ENCODE data around the gene CBX8.
A peak's percentile ranks its signal among the peaks of the same experiment; 100 is the strongest.

The CBX8 gene

DNA sequence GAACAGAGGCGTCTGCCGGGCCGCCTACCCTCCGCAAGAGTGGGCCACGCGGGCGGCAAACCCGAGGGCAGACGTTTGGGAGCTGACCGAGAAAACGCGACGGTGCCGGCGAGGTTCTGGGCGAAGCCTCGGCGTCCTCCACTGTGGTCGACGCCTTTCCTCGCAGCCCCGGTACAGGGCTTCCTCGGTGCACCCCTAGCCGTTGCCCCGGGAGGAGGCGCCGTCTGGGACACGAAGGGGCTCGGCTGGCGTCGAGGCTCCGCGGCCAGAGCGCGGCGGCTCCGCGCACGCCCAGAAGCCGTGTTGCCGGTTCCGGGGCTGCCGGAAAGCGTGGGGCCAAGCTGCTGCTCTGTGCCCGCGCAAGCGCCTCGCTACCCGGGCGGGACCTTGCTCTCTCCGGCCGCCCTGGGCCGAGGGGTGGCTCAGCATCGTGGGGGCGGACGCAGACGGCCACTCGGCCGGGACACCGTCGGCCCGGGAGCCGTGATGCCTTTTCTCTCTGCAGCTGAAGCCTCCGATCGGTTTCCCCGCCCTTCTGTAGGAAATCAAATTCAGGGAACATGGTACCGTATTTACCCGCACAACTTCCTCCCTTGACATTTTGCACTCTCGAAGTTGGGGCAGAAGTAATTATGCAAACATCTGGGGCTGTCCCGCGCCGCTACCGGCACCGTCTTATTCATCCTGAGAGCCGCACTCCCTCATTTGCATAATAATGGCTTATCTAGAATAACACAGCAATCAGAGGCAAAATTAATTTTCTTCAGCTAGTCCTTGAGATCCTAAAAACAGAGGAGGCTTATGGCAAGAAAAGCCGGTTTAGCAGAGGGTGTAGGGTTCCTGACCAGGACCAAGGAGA is 7.3 kb upstream of the CBX8 start:
- DNase-seq = peak; percentile 52

DNA sequence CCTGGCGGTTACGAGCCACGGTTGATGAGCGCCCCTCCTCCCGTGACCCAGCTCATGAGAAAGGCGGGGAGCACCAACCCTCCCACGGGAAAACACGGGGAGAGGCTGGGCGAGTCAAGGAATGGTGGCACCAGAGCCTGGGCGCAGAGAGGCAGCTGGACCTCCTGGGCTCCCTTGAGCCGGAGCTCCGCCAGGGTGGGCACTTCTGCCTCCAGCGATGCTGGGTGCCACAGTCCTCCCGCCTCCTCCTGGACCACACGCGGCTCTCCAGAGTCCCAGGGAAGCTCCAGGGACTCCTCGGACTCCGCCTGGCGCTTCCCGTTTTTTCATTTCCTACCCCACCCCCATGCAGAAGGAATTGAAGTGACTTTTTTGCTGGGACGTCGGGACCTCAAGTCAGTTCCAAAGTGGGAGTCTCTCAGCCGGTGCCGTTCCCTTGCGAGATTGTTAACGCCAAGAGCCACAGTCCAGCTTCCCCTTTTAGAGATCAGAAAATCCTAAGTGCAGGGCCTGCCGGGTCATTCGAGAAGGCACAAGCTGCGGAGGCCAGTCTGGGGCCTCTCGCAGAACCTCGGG is 6.6 kb upstream of the CBX8 start:
- DNase-seq = no peak

DNA sequence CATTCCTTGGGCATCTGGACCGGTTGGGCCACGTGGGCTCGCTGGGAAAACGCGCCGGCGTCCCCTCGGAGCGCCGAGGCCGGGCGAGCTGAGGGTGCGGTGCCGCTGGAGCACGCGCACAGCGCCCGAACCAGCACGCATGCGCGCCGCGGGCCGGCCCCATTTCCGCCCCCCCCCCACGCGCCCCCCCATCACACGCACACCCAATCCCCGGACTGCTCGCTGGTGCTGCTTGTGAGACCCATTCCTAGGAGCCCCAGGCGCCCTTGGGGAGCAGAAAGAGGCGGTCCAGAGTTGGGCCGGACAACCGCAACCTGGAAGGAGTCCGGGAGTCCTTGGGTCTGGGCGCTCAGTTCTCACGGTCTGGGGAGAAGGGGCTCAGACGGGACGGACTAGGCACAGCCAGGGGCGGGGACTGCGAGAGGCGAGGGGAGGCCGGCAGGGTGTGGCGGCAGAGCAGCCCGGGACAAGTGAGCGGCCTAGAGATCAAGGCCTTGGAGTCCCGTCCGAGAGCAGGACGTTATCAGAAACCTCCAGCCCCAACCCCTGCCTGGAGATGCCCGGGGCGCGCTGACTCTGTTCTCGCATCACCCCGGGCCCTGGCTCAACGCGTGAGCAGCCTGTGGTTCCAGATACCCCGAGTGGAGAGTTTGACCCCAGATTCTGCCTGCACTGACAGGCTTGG is 6.0 kb upstream of the CBX8 start:
- no peak for DNase-seq

DNA sequence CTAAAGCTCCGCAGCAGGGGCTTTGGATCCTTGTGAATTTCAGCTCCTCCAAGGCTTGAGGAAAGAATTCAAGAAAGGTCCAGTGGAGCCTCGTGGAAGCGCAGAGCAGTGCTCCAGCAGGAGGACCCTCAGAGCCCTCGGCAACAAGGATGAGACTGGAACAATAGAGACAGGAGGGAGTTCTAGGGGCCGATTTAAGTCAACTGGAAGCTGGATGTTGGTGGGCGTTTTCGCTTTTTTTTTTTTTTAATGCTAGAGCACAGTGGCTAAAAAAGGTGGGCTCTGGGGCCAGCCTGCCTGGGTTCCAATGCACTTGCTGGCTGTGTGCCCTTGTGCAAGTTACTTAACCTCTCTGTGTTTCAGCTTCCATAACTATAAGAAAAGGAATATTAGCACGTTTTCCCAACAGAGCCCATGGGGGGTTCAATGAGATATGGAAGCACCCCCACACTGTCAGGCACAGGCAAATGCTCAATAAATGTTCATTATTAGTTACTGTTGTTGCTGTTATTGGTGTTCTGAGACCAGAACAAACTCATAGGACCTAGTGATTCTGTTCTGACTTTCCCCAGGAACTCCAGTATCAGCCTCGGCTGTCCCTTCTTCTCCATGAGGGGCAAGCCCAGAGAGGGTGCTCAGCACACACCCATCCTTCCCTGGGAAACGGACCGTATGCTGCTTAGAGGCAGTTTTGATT is 5.3 kb upstream of the CBX8 start:
- DNase-seq = no peak

DNA sequence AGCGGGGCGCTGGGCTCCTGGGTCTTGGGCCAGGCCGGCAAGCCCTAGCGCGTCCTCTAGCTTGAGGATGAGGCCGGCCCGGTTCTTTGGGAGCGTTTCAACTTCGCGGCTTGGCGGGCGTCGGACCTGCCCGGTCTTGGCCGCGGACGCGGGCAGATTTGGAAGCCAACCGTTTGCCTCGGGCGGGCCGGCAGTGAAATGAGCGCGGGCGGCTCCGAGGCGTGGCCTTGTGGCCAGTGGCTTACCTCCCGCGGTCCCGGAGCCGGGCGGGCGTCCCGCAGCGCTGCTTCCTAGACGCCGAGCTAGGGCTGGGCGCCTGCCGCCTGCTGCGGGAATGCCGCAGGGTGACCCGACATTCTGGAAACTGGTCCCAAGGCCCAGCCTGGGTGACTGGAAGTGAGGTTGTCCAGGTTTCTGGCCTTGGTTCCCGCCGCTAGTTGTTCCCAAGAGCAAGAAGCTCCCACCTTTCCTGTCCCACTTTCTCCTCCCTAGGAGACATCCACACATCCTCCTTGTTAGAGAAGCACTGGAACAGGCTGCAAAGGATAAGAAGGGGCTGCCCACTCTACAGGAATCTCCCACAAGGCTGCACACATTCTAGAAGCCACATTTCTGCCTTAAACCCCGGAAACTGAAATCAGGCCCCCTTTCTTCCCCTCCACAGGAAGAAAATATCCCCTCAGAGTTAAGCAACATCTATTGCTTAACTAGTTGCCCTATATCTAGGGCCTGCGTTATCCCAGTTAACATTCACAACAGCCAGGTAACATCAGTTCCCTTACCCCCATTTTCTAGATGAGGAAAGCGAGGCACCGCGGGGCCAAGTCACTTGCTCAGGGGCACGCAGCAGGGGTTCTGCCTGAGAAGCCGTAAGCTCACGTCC is 4.5 kb upstream of the CBX8 start:
- no peak for DNase-seq

DNA sequence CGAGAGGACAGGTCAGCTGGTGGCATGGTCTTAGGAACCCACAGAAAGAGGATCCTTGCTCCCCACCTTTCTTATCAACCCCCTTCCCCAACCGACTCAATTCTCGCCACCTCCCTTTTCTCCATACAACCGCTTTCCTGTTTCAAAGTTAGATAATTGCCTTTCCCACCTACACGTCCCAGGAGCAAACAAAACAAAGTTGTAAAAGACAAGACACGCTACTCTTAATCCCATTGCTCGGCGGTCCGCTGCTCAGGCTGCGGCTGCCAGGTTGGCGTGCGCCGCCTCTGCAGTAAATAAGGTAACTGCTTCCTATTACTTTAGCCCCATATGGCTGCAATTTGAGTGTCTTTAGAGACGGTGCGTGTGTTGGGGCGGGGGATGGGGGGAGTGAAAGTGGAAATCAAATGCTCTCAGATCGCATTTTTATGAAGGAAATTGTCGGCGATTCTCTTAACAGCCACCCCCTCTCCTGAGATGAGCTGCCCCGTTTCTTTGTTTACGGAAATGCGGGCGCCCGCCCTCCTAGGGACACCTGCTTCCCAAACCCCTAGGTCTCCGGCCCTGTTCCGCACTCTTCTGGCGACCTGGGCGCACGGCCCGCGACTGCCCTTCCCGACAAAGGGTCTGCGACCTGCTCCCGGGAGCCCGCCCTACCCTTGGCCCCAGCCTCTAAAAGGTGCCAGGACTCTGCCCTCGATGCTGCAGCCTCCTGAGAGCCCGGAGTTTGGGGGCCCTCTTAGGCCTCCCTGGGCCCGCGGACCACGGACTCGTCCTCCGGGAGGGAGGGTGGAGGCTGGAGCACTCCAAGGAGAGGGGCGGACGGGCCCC is 3.7 kb upstream of the CBX8 start:
- peak; percentile 34 for DNase-seq

DNA sequence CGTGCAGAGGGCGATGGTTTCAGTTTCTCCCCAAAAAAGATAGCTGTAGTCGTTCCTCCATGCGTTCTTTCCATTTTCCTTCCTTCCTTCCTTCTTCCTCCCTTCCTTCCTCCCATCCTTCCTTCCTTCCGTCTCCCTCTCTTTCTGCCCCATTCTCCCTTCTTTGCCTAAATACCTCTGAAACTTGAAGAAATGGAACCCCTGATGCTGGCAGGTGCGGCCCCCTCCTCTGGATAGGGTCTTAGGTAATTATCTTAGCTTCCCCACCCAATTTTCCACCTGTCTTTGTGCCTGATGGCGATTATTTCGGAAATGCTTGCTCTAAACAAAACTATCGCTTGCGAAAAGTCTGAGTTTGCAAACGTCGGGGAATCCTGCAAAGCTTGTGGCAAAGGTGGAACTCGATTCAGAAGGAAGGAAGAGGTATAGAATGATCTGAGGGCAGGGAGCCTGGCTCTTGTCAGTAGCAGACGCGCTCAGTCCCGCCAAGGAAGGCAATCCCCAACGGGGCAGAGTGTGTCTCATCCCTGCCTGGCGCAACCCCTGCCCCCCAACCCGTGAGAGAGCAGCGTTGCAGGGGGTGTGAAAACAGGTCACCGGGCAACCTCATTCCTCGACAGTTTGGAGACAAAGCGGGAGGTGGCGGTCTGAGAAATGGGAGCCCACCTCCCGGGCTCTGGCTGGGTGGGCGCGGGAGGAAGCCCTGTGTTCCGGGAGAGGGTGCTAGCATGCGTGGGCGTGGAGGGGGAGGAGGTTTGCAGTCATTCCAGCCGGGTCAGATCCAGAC is 2.9 kb upstream of the CBX8 start:
- DNase-seq = no peak

DNA sequence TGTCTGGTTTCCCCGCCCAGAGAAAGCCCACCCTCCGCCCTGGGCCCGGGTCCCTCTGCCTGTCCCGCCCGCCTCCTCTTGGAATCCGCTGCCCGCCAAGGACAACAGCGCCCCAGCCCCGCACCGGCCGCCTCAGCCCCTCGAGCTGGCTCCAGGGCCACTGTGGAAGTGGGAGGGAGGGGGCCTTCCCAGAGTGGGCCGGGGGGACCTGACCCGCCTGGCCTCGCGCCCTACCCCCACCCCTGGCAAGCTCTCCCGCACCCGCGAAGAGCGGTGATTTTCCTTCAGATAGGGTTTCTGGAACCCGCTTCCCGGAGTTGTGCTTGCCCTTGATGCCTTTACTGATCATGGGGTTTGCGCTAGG is 2.3 kb upstream of the CBX8 start:
- DNase-seq = no peak

DNA sequence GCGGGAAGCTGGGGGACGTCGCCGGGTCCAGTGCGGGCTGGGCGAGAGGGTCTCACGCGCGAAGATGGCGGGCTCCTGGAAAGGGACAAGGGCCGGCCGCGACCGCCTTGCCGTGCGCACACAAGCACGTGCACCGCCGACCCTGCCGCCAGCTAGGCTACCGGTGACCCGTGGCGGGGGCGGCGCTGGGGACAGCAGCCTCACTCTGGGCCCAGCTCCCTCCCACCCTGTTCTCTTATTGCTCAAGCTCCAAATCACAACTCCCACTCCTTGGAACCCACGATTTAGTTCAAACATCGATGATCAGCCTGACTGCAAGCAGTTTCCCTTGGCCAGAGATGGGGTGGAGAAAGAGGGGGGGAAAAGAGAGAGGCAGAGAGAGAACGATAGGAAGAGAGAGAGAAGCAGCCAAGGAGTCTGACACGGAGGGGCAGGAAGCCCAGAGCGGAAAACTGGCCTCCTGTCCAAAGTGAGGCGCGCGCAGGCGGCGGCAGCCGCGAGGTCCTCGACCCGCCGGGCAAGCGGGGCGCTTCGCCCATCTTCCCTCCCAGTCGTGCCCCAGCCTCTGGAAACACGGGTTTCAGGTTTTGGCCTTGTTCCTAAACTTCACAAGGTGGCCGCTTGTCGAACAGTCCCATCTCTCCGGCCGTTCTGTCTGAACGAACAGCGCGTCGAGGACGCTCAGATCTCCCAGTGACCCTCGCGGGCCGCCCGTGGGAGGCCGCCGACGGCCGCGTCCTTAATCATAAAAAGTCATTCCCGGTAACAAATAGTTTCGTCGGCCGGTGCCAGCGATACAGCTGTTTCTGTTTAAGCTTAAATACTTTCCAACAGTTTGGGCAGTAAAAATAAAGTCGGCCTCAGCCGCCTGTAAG is 1.7 kb upstream of the CBX8 start:
- no peak for DNase-seq

DNA sequence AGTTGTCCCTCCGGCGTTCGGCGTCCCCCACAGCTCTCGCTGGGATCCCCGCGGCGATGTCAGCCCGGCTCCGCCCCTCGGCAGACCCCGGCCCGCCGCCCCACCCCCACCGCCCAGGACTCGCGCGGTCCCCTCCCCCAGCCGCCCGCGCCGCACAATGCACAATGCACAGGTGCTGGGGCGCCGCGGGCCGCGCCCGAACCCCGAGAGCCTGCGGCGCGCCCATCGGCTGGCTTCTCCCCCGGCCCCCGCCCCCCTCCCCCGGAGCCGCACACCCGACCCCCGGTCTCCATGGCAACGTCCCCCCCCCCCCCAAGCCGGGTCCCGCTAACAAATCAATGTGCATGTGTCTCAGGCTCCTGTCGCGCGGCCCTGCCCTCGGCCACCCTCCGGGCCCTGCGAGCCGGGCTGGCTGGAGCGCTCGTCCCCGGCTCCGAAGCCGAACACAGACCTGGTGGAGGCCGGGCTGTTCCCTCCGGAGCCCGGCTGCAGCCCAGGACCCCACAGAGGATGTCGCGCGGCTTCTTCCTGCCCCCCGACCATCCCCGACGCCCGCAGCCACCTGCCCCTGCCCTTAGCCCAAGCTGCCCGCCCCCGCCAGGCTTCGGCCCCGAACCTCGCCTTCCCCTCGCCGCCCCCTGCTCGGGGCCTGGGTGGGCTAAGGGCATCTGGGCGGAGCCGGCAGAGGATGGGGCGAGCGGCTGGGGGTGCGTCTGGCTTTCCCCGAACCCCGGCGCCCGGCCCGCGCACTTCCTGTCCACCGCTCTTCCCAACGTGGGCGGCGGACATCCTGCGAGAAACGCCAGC is 818 bp upstream of the CBX8 start:
- no peak for DNase-seq

DNA sequence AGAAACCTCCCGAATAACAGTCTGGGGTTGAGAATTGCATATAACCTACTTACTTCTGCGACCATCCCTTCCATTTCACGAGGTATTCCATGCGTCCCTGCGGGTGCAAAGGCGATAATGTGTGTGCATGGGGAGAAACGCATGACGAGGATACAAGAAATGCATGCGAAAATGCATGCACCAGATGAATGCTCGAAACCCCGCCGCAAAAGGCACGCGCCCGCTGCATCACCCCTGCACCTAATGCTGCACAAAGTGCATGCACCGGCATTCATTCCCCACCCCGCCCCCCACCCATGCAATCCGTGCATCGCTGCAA is 474 bp downstream of the CBX8 start:
- DNase-seq = no peak

DNA sequence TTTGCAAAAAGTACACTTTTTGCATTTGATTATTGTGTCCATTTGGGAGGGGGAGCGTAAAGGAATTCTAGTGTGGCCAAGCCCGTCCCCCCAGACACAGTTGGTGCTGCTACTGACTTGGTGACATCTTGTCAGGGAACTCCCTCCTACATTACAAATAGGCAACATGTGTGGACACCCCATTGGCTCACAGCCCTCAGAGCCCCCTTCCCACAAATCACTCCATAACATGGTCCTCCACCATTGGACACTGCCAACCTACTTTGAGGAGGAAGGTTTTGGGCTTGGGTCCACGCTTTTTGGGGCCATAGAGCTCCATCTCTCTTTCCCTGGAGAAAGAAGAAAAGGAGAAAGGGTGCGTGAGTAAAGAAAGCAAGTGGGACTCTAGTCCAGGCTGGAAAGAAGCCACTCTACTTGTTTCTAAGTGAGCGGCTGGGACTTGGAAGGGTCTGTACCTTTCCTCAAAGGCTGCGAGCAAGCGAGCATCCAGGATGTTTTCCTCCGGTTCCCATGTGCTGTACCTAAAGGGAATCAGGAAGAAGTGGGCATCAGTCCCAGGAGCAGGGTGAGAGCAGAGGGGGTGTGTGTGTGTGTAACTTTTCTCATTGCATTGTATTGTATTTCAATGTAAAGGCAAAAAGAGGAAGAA is 958 bp downstream of the CBX8 start:
- no peak for DNase-seq

DNA sequence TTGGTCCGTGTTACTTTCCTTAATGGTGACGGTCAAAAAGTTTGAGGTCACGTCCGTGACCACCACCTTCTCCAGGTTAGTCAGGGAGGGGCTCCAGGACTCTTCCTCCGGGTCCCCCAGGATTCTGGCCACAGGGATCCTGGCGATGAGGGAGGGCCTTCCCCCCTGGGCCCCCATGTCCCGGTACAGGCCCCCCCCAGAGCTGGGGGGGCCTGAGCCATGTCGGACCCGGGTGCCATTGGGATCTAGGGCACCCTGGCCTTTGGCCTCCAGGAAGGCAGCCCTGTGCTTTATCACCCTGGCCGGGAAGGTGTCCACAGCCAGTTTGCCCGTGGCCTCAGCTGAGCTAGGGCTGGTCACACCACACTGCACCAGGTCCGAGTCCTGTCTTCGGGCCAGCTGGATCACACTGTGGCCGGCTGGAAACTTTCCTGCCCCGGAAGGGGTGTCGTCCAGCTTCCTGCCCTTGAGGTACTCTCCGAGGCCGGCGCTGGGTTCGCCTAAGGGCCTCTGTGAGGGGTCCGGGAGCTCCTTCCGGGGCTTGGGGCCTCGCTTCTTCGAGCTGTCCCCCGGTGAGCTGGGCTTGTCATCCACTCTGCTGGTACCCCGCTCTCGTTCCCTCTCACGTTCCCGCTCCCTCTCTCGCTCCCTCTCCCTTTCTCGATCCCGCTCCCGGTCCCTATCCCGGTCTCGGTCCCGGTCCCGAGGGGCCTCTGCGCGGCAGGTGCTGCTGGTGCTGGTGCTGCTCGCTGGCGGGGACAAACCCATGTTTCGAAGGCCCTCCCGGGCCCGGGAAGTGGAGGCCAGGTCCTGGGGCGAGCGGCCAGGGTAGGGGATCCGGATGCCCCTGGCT is 2.0 kb downstream of the CBX8 start:
- no peak for DNase-seq

DNA sequence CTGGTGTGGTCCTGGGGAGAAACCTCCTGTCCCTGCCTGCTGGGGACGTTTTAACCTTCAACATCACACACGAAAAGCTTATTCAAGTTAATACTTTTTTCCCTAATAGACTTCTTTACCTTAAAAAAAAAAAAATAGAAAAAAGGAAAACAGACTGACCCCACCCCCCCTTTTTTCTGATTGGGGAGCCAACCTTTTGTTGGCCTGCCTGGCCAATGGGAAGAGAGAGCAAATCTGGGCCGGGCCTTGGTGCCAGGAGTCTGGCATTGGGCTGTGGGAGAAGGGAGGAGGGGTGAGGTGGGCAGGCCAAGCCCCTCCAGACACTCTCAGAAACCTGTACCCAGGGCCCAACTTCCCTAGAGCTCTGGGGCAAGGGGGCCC is 3.0 kb downstream of the CBX8 start:
- DNase-seq = no peak

DNA sequence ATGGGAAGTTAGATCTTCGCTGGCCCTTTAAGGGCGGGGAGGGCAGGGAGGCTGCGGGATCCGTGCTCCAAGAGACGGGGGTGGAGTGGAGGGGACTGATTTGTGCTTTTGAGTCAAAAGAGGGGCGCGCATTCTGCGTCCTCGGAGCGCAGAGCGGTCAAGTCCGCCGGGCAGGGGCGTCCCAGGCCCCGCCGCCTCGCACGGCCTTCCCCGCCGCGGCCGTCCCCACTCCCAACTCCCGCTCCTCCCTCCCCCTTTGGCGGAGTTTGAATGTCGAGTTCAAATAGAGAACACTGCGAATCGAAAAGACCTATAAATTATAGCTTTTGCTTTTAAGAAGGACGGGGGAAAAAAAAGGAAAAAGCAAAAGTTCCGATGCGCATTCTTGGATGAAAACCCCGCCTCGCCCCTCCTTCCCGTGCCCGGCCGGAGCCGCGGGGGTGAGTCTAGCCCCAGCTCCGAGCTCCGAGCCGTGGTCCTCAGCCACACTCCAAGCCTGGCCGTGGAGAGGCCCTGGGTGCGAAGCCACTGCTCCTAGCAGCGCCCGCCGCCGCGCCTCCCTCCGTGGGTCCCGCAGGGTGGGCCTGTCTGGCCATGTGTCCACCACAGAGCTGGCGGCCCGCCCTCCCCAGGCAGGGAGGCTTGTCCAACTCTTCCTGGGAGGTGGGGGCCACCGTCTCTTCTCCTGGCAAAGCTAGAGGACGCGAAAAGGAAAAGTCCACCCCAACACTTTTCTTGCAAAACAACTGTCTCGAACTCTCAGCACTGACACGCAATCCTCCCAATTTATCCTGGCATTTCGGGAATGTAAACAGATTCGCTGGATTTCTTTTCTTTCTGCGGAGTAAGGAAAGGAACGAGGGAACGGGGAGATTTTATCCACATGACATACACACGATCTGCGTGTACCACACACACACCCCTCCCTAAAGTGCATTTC is 3.6 kb downstream of the CBX8 start:
- no peak for DNase-seq

DNA sequence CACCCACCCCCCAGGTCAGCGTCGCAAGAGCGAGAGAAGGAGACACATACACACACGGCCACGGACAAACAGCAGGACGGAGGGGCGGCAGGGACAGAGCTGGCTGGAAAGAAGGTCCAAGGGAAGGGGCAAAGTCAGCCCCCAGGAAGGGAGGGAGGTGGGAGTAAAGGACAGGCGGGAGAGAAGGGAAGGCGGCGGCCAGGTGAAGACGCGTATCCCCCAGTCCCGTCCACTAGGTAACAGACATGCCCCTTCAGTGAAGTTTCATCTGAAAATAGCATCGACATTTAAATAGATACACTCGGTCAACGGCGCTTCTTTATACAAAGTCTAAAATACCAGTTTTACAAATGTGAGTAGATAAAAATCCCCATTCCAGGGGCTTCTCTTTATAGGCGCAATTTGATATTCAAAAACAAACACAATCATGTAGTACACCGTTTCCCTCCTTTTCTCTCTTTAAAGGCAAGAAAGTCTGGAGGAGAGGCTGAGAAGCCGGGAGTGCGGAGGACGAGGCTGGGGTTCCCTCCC is 4.5 kb downstream of the CBX8 start:
- no peak for DNase-seq
